Measurements from ENCODE around the gene CEPT1. TPM values are rescaled to one million over a fixed set of nuclear protein-coding genes. Genes with fewer than 3 reads are reported as not detected.
A peak's percentile ranks its signal among the peaks of the same experiment; 100 is the strongest.
"Not testable (repeated sequence)": the region's sequence is repeated elsewhere in the genome, so short reads cannot be mapped to it uniquely, and the experiment has no call there.

The CEPT1 gene
- 10 to 100 TPM in 3 of 4 donors, 1 to 10 TPM in 1; 10.0 to 62.1 (median 18.2) TPM for polyA plus RNA-seq
- long read RNA-seq, donor 1, result 0 reads
- long read RNA-seq, donor 2, full-length matches to known transcripts, result 5 of 11 reads
- long read RNA-seq, donor 2, partial matches to known transcripts, result 6 of 11 reads
- long read RNA-seq, donor 2, other reads (novel, unspliced or antisense), result 0 of 11 reads
- long read RNA-seq, donor 3, full-length matches to known transcripts, result 3 of 38 reads
- long read RNA-seq, donor 3, partial matches to known transcripts, result 35 of 38 reads
- long read RNA-seq, donor 3, other reads (novel, unspliced or antisense), result 0 of 38 reads
- long read RNA-seq, donor 4, full-length matches to known transcripts, result 1 of 1 reads
- long read RNA-seq, donor 4, partial matches to known transcripts, result 0 of 1 reads
- long read RNA-seq, donor 4, other reads (novel, unspliced or antisense), result 0 of 1 reads
- long read RNA-seq, donor 5, result 0 reads
- long read RNA-seq, donor 6, full-length matches to known transcripts, result 9 of 14 reads
- long read RNA-seq, donor 6, partial matches to known transcripts, result 5 of 14 reads
- long read RNA-seq, donor 6, other reads (novel, unspliced or antisense), result 0 of 14 reads
- long read RNA-seq, donor 7, result 0 reads
- long read RNA-seq, donor 8, full-length matches to known transcripts, result 2 of 2 reads
- long read RNA-seq, donor 8, partial matches to known transcripts, result 0 of 2 reads
- long read RNA-seq, donor 8, other reads (novel, unspliced or antisense), result 0 of 2 reads
- long read RNA-seq, donor 9, full-length matches to known transcripts, result 3 of 3 reads
- long read RNA-seq, donor 9, partial matches to known transcripts, result 0 of 3 reads
- long read RNA-seq, donor 9, other reads (novel, unspliced or antisense), result 0 of 3 reads
- long read RNA-seq, donor 10, full-length matches to known transcripts, result 9 of 9 reads
- long read RNA-seq, donor 10, partial matches to known transcripts, result 0 of 9 reads
- long read RNA-seq, donor 10, other reads (novel, unspliced or antisense), result 0 of 9 reads

DNA sequence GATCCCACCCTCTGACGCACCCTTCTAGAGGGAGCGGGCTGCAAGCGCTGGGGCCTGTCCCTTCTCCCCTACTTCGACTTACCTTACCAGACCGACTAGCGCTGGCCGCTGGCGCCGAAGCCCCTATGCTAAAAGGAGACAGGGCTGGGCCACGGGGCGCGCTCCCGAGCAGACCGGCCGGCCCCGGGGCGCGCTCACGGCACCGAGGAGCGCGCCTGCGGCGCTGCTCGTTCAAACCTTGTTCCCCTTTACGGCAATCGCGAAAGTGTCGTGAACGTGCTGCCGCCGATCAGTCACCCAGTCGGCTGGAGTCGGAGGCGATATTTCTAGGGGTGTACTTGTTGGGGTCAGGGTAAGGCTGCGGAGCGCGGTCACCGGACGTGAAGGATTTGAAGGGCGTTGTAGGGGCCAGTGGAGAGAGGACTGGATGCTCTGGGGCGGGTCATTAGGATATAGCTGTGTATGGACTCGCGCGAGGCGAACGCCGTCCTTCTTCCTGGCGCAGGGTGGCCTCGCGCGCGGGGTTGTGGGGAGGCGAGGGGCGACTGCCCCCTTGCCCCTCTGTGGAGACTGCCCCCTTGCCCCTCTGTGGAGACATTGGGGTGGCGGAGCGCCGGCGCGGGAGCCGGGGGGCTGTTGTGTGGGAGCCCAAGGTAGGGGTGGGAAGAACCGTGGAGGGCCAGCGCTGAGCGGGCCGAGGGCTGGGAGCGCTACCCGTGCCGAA, at the start of gene CEPT1, which contains the start of gene DRAM2:
TSS of gene CEPT1 (plus strand) at position 268 of the 724 bp plus-strand sequence. CDS start 7,492 bp downstream, outside the sequence.
TSS of gene DRAM2 (minus strand) at position 138 of the 724 bp plus-strand sequence. CDS start 8,539 bp downstream, outside the sequence.
- H3K36me3 ChIP-seq (ENCODE audit: control insufficient read depth in 3 of 3, insufficient read depth in 2 of 3, low read depth in 1 of 3, low read length in 3 of 3), result peaks cover 0 to 9% (median 2%) of the 10 kb centered on the region in 3 donors
- FAIRE-seq (no peak), DNase-seq (peak; percentile 96 to 99)
- peak within 1 kb of the TSS; percentile 87 to 98 (median 94) for H3K4me3 ChIP-seq (ENCODE audit: low read depth in 1 of 3, low read length in 3 of 3)
- peak within 1 kb of the TSS; percentile 92 to 99 (median 98) for H3K27ac ChIP-seq (ENCODE audit: low read depth in 1 of 3, low read length in 2 of 3)
- H3K27me3 ChIP-seq (ENCODE audit: control insufficient read depth in 3 of 3, insufficient read depth in 3 of 3, low read length in 3 of 3), result no peaks in the 10 kb centered on the region
- no peaks in the 10 kb centered on the region for H3K9me3 ChIP-seq (ENCODE audit: control insufficient read depth in 2 of 2, insufficient read depth in 1 of 2, low read depth in 1 of 2, low read length in 1 of 2)
- WGBS, 3 donors, result 0% methylated on average over 48 to 68 of the region's 68 CpGs
- H3K4me1 ChIP-seq (ENCODE audit: control insufficient read depth in 3 of 3, insufficient read depth in 2 of 3, low read depth in 1 of 3, low read length in 2 of 3), result peaks cover 3 to 9% (median 4%) of the 10 kb centered on the region in 3 donors

DNA sequence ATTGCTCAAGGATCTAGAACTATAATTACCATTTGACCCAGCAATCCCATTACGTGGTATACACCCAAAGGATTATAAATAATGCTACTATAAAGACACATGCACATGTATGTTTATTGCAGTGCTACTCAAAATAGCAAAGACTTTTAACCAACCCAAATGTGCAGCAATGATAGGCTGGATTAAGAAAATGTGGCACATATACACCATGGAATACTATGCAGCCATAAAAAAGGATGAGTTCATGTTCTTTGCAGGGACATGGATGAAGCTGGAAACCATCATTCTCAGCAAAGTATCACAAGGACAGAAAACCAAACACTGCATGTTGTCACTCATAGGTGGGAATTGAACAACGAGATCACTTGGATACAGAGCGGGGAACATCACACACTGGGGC, 44.6 kb upstream of the CEPT1 start:
- H3K4me3 ChIP-seq (ENCODE audit: low read depth in 1 of 3, low read length in 3 of 3); H3K4me1 ChIP-seq (ENCODE audit: control insufficient read depth in 3 of 3, insufficient read depth in 2 of 3, low read depth in 1 of 3, low read length in 2 of 3); H3K27ac ChIP-seq (ENCODE audit: low read depth in 1 of 3, low read length in 2 of 3); H3K36me3 ChIP-seq (ENCODE audit: control insufficient read depth in 3 of 3, insufficient read depth in 2 of 3, low read depth in 1 of 3, low read length in 3 of 3); DNase-seq; H3K27me3 ChIP-seq (ENCODE audit: control insufficient read depth in 3 of 3, insufficient read depth in 3 of 3, low read length in 3 of 3); H3K9me3 ChIP-seq (ENCODE audit: control insufficient read depth in 2 of 2, insufficient read depth in 1 of 2, low read depth in 1 of 2, low read length in 1 of 2); FAIRE-seq: not testable (repeated sequence)
- 86 to 92% (median 91%) methylated on average over 3 of the region's 3 CpGs for WGBS, 3 donors

DNA sequence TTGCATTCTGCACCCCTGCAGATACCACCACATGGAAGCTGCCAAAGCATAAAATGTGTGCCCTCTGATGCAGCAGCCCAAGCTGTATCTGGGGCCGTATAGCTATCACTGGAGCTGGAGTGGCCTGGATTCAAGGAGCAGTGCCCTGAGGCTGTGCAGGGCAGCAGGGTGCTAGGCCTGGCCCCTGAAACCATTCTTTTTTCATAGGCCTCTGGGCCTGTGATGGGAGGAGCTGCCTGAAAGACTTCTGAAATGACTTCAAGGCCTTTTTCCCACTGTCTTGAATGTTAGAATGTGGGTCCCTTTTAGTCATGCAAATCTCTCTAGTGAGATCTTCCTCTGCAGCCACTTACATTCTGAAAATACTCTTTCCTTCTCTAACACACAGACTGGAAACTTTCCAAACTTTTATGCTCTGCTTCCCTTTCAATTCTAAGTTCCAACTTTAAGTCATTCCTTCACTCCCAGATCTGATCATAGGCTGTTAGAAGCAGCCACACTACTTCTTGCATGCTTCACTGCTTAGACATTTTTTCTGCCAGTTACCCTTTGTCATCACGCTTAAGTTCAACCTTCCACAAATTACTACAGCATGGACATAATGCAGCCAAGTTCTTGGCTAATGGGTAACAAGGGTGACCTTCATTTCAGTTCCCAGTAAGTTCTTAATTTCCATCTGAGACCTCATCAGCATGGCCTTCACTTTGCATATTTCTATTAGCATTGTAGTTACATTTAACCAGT, 42.5 kb upstream of the CEPT1 start:
- WGBS, 3 donors, result 87 to 91% (median 88%) methylated on average over 2 of the region's 2 CpGs
- Histone ChIP-seq H3K4me3 (ENCODE audit: low read depth in 1 of 3, low read length in 3 of 3) (no peak overlapping the region), H3K4me1 (ENCODE audit: control insufficient read depth in 3 of 3, insufficient read depth in 2 of 3, low read depth in 1 of 3, low read length in 2 of 3) (no peaks in the 10 kb centered on the region), H3K27ac (ENCODE audit: low read depth in 1 of 3, low read length in 2 of 3) (no peak overlapping the region), H3K9me3 (ENCODE audit: control insufficient read depth in 2 of 2, insufficient read depth in 1 of 2, low read depth in 1 of 2, low read length in 1 of 2) (peaks cover 0 to 18% of the 10 kb centered on the region in 2 donors), H3K36me3 (ENCODE audit: control insufficient read depth in 3 of 3, insufficient read depth in 2 of 3, low read depth in 1 of 3, low read length in 3 of 3) (no peaks in the 10 kb centered on the region), H3K27me3 (ENCODE audit: control insufficient read depth in 3 of 3, insufficient read depth in 3 of 3, low read length in 3 of 3) (no peaks in the 10 kb centered on the region)
- no peak for DNase-seq
- no peak for FAIRE-seq

DNA sequence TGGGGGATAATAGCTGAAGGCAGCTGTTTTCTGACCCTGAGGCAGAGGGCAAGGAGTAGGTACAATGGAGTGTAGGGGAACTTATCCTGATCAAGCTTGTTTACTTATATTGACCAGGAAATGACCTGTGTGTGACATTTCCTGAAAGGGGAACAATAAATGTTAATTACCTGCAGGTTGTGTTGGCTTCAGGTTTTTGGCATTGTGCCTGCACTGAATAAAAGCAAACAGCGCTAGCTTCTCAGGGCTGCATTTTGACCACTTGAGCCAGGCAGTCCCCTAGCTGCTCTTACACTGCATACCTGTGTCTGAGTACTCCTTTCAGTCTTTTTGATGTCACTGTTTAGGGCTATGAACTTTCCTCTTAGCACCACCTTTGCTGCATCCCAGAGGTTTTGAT, 40.7 kb upstream of the CEPT1 start:
- DNase-seq (peak in 1 of 2 donors; percentile 82), FAIRE-seq (no peak)
- no peaks in the 10 kb centered on the region for H3K27me3 ChIP-seq (ENCODE audit: control insufficient read depth in 3 of 3, insufficient read depth in 3 of 3, low read length in 3 of 3)
- 47 to 80% (median 55%) methylated on average over 1 of the region's 1 CpG for WGBS, 3 donors
- no peaks in the 10 kb centered on the region for H3K4me1 ChIP-seq (ENCODE audit: control insufficient read depth in 3 of 3, insufficient read depth in 2 of 3, low read depth in 1 of 3, low read length in 2 of 3)
- no peak overlapping the region for H3K27ac ChIP-seq (ENCODE audit: low read depth in 1 of 3, low read length in 2 of 3)
- no peaks in the 10 kb centered on the region for H3K36me3 ChIP-seq (ENCODE audit: control insufficient read depth in 3 of 3, insufficient read depth in 2 of 3, low read depth in 1 of 3, low read length in 3 of 3)
- no peak overlapping the region for H3K4me3 ChIP-seq (ENCODE audit: low read depth in 1 of 3, low read length in 3 of 3)
- peaks cover 0 to 18% of the 10 kb centered on the region in 2 donors for H3K9me3 ChIP-seq (ENCODE audit: control insufficient read depth in 2 of 2, insufficient read depth in 1 of 2, low read depth in 1 of 2, low read length in 1 of 2)

DNA sequence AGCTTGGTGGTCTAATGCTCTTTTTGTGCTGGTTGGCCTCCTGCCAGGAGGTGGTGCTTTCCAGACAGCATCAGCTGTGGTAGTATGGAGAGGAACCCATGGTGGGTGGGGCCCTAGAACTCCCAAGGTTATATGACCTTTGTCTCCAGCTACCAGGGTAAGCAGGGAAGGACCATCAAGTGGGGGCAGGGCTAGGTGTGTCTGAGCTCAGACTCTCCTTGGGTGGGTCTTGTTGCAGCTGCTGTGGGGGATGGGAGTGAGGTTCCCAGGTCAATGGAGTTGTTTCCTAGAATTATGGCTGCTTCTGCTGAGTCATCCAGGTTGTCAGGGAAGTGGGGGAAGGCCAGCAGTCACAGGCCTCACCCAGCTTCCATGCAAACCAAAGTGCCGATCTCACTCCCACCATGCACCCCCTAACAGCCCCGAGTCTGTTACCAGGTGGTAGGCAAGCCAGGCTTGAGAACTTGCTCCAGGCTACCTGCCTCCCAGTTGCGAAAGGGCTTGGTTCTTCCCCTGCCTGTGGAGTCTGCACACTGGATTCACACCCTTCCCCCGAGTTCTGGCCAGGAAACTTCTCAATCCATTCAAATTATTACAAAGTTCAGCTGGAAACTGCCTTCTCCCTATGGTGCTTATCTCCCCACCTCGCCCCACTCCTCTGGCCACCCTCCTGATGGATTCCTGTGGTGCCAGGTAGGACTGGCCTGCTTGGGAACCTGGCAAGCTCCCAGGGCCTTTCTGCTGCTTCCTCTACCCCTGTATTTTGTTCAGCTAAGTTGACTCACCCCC, 38.0 kb upstream of the CEPT1 start:
- Histone ChIP-seq H3K4me1 (ENCODE audit: control insufficient read depth in 3 of 3, insufficient read depth in 2 of 3, low read depth in 1 of 3, low read length in 2 of 3) (no peaks in the 10 kb centered on the region), H3K4me3 (ENCODE audit: low read depth in 1 of 3, low read length in 3 of 3) (no peak overlapping the region), H3K9me3 (ENCODE audit: control insufficient read depth in 2 of 2, insufficient read depth in 1 of 2, low read depth in 1 of 2, low read length in 1 of 2) (peaks cover 0 to 19% of the 10 kb centered on the region in 2 donors), H3K27me3 (ENCODE audit: control insufficient read depth in 3 of 3, insufficient read depth in 3 of 3, low read length in 3 of 3) (no peaks in the 10 kb centered on the region), H3K36me3 (ENCODE audit: control insufficient read depth in 3 of 3, insufficient read depth in 2 of 3, low read depth in 1 of 3, low read length in 3 of 3) (no peaks in the 10 kb centered on the region), H3K27ac (ENCODE audit: low read depth in 1 of 3, low read length in 2 of 3) (peak overlapping the region in 1 of 3 donors; percentile 63)
- FAIRE-seq (no peak), DNase-seq (peak; percentile 20 to 82)
- WGBS, 3 donors, result 36 to 75% (median 56%) methylated on average over 5 of the region's 5 CpGs

- no peaks in the 10 kb centered on the region for H3K4me1 ChIP-seq (ENCODE audit: control insufficient read depth in 3 of 3, insufficient read depth in 2 of 3, low read depth in 1 of 3, low read length in 2 of 3)
- WGBS, 3 donors, result 71 to 89% (median 85%) methylated on average over 2 of the region's 2 CpGs
- DNase-seq, result no peak
Observed at GRCh38 chr1:111104981-111105380, 35.0 kb upstream of the CEPT1 start.

More at GRCh38 chr1:111104981-111105380, 35.0 kb upstream of the CEPT1 start:
- no peak overlapping the region for H3K4me3 ChIP-seq (ENCODE audit: low read depth in 1 of 3, low read length in 3 of 3)
- H3K9me3 ChIP-seq (ENCODE audit: control insufficient read depth in 2 of 2, insufficient read depth in 1 of 2, low read depth in 1 of 2, low read length in 1 of 2), result peaks cover 0 to 16% of the 10 kb centered on the region in 2 donors
- no peaks in the 10 kb centered on the region for H3K27me3 ChIP-seq (ENCODE audit: control insufficient read depth in 3 of 3, insufficient read depth in 3 of 3, low read length in 3 of 3)
- FAIRE-seq, result no peak
- no peak overlapping the region for H3K27ac ChIP-seq (ENCODE audit: low read depth in 1 of 3, low read length in 2 of 3)
- no peaks in the 10 kb centered on the region for H3K36me3 ChIP-seq (ENCODE audit: control insufficient read depth in 3 of 3, insufficient read depth in 2 of 3, low read depth in 1 of 3, low read length in 3 of 3)
